ENCODE measurements around the gene PAK6.

Gene PAK6

DNA sequence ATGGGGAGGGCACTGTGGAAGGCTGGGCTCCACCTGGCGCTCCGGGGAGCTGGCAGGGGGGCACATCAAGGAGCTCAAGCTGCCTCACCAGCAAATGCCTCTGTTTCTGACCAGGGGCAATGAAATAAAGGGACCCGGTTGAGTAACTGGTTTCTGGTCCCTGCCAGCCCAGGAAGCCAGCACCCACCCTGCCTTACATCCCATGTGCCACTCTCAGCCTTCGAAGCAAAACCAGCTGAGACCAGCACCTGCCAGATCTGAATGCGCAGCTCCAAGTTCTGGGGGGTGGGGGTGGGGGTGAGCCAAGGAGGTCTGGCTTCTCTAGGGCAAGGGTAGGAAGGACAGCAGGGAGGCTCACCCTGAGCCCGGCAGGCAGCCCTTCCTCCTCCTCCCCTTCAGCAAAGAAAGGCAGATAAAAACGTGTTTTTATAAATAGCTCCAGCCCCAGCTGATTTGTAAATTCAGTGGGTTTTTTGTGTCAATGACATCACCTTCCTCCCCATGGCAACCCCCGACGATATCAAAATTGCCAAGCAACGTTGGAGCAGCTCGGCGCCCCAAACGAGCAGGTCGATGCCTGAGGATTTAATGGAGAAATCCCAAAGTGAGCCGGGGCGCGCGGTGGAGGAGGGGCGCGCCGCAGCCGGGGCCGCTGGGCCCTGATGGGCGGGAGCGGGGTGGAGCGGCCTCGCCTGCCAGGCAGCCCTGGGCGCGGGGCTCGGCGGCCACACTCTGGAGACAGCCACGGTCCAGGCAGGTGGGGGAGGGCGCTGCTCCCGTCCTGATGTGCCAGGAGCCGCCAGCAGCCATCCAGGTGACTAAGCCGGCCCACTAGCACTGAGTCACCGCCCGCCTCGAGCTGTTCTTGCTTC lies at the start of gene PAK6:
Gene PAK6, plus strand, starts transcription at position 532 of the 872 bp plus-strand sequence. CDS start 25,723 bp downstream, outside the sequence.
- peak; percentile 25 for DNase-seq

DNA sequence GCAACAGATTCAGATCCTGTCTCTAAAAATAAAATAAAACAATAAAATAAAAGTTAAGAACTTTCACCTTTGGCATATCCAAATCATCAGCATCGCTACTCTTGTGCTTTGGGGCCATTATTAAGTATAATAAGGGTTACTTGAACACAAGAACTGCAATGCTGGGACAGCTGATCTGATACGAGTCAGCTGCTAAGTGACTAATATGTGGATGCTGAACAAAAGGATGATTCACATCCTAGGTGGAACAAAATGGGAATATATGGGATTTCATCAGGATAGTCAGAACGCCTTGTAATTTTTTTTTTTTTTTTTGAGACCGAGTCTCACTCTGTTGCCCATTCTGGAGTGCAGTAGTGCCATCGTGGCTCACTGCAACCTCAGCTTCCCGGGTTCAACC lies 48.3 kb upstream of the PAK6 start:
- DNase-seq: no peak

DNA sequence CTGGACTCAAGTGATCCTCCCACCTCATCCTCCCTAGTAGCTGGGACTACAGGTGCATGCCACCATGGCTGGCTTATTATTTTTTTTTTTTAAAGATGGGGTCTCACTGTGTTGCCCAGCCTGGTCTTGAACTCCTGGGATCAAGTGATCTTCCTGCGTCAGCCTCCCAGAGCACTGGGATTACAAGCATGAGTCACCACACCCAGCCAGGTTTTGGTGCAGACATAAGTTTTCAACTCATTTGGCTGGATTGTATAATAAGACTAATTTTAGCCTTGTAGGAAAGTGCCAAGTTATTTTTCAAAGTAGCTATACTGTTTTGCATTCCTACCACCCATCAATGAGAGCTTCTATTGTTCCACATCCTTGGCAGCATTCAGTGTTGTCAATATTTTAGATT lies 45.9 kb upstream of the PAK6 start:
- no peak for DNase-seq

DNA sequence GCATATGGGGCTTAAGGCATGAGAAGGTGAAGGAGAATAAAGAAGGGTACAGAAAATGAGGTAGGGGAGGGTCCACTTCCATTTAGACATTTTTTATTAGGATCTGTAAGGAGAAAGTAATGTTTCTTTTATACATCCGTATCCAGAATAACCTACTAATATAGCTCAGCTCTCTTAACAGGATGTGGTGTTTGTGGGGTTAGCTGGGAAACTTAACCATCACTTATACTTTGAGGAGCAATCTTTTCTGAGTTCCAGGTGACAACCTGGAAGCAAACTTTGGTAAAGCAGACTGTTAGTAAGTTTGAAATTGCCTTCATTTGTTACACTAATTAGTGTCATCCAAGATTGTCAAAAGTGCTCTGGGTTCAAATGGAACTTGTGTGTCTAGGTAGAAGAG lies 41.4 kb upstream of the PAK6 start:
- DNase-seq: peak; percentile 30

DNA sequence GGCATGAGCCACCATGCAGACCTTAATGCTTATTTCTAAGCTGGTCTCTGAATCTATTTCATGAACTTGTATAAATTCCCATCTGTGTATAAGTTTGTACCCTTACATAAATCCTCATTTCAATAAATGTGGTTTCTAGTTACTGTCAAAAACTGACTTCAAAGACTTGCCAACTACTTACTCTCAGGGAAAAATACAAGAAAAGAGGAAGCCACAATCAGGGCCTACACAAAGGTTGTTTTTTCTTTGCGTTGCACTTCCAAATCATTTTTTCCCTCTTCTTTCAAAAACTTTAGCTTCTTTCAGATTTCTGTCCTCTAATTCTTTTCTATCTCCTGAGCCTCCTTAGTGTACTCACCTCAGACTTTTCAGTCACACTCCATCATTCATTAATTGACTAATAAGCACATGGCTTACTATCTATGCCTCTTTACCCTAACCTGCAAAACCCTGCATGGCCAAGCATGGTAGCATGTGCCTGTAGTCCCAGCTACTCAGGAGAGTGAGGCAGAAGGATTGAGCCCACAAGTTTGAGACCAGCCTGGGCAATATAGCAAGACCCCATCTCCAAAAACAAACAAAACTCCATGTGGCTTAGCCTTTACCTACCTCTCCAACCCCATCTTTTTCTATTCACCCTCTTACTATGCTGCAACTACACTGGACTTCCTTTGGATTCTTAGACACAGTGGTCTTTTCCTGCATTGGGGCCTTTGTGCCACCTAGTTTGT lies 40.3 kb upstream of the PAK6 start:
- DNase-seq: no peak

DNA sequence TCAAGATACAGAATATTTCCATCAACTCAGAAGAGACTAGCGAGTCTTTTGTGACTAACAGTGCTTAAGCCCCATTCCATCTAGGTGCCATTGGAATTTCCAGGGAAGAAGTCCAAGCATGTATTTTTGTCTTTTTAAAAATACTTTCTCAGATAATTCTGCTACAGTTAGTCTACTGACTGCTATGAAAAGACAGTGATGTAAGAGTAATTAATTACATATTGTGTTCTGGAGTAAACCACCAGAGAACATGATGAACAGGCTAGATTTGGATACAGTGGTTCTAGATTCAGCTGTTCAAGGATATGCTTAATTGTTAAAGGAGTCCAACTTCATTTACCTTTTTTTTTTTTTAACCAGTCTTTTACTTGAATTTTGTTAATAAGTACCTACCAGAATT lies 34.8 kb upstream of the PAK6 start:
- DNase-seq: no peak

DNA sequence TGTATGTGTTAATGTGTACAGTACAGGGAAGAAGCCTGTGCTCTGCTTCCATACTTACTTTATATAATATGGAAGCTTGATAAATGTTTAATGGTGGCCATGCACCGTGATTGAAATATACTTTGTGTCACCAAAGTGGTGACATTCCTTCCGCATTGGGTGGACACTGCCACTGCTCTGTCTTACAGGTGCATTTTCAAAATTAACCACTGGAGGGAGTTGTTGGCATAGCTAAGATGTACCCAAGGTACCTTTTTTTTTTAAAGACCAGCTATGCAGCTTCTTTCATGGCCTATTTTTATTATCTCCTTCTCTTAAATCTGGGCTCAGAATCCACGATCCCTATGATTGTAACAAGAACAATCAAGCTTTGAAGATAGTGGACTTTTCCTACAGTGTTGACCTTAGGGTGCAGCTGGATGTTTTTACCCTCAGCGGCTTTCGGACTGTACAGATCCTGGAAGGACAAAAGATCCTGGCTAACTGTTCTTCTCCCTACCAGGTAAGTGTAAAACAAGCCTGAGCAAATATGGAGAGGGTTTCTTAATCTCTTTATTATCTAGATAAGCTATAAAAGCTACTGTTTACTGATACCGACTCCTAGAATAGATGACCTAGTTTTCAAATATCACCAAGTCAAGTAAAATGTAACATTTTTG lies 21.6 kb upstream of the PAK6 start:
- peak; percentile 85 for DNase-seq

DNA sequence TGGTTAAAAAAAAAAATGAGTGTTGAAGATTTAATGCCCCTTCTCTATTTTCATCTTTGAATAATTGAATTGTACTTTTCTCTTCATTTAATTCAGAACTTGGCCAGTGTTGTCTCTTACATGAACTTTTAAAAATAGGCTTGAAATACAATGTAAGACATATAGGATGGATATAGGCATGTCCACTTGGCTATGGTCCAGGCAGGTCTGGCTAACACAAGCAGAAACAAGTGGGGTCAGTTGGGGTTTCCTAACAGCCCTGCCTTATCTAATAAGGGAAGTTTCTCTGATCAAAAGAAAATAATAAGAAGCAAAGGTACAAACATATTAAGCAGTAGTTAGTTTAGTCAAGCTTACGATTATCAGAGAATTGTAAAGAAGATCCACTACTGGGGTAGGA lies 19.1 kb upstream of the PAK6 start:
- no peak for DNase-seq

DNA sequence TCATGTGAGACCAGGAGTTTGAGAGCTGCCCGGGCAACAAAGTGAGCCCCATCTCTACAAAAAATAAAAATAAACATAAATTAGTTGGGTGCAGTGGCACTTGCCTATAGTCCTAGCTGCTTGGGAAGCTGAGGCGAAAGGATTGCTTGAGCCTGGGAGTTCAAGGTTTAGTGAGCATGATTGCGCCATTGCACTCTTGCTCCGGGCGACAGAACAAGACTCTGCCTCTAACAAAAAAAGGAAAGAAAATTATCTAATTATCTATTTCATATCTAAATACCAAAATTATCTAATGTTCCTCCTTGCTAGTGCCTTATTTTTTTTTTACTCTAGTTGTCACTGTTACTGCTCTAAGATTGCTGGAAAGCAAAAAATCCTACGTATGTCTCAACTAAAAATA lies 16.7 kb upstream of the PAK6 start:
- DNase-seq: no peak

DNA sequence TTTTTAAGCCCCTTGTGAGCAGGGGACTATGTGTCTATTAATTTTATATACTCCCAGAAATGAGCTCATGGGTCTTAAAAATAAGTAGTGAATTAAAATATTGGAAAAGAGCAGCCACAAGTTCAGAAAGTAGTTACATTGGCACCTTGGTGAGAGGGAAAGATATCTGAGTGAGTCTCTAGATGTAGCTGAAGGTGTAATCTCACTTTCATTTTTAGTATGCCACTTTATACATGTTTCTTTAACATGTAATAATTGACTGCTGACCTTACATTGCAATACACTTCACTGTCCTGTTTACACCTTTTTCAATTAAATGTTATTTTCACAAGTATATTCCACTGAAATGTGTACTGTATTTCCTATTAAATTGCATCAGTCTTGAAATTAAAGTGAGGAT lies 12.1 kb upstream of the PAK6 start:
- no peak for DNase-seq

DNA sequence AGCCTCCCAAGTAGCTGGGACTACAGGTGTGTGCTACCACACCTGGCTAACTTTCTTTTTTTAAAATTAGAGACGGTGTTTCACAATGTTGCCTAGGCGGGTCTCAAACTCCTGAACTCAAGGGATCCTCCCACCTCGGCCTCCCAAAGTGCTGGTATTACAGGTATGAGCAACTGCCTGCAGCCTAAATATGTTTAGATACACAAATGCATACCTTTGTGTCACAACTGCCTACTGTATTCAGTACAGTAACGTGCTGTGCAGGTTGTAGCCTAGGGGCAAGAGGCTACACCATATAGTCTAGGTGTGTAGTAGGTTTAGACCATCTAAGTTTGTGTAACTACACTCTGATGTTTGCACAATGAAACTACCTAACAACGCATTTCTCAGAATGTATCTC lies 9.5 kb upstream of the PAK6 start:
- DNase-seq: no peak

DNA sequence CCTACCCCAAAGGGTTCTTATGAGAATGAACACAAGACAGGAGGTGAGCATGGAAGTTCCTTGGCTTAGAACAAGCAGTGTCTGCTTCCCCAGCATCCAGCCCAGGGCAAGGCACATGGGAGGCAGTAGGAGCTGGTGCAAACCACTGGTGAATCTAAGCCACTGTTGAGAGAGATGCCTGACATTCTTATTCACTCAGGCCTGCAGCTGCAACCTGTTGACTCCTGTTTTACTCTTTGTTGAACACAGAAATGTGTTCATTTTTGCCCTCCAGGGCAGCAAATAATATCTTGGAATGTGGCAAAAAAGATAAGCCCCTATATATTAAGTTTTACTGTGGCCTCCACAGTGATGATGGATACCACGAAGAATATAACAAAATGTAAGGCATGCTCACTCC lies 8.9 kb upstream of the PAK6 start:
- no peak for DNase-seq

DNA sequence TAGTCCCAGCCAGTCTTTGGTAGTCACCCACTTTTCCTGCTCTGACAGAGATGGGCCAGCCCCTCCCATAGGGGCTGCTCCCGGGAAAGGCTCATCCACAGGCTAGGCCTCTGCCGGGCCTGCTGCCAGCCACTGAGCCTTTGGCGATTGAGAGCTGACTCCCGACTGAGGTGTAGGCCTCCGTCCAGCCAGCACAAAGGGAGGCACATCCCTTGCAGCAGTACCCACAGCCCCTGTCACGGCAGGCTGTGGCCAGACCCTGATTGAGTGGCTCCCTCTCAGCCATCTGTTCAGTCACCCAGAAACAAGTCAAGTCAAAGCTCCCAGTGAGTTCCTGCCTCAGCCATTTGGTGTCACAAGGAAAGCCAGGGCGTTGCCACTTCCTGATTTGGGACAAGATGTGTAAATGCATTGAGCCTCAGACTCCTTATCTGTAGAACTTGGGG lies 6.2 kb upstream of the PAK6 start:
- no peak for DNase-seq

DNA sequence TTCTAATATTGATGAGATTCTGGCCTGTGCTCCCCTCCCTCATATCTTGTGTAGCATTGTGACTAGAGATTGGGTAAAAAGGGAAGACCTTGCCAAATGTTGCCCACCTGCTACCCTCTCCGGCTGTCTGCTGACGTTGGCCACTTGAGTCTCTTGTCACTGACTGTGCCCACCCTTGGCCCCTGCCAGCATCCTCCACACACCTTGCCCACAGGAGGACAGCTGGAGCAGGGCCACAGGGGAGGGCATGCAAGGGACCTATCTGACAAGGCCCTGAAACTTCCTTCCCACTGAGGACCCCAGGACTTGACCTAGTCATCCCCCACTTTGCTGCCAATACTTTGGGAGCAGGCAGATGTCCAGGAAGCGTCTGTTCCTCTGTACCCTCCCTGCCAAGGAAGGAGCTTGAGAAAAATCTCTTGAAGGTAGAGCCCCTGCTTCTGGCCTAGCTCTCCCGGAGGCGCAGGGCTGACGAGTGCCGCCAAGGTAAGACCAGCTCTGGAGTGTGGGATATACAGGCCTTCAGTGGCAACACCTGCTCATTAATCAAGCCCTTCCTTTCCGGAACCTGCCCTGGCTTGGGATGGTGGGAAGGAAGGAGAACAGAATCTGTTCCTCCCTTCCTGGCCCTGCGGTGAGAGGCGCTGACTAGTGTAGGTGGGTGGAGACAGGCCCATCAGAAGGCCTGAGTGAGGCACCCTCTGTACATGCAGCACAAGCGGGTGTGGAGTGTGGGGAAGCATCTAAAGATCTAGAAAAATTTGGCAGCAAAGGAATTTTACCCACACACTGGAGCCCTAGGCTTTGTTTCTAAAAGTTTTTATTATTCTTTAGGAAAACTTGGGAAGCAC lies 4.9 kb upstream of the PAK6 start:
- no peak for DNase-seq

DNA sequence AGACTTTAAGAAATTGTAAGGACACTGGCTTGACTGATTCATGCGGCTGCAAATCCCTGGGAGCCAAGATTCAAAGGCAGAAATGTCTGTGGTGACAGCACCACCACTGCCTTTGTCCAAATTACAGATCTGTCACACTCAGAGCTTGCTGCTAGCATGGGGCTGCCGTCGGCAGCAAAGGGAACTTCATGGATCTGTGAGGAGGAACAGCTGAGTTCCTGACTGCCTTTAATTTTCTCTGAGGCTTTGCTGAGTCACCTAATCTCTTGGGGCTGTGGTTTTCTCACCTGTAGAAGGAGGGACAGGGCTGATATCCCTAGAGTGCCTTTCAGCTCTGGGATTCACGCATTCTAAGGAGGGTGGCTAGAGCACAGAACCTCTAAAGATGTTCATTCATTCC lies 4.1 kb upstream of the PAK6 start:
- DNase-seq: no peak

DNA sequence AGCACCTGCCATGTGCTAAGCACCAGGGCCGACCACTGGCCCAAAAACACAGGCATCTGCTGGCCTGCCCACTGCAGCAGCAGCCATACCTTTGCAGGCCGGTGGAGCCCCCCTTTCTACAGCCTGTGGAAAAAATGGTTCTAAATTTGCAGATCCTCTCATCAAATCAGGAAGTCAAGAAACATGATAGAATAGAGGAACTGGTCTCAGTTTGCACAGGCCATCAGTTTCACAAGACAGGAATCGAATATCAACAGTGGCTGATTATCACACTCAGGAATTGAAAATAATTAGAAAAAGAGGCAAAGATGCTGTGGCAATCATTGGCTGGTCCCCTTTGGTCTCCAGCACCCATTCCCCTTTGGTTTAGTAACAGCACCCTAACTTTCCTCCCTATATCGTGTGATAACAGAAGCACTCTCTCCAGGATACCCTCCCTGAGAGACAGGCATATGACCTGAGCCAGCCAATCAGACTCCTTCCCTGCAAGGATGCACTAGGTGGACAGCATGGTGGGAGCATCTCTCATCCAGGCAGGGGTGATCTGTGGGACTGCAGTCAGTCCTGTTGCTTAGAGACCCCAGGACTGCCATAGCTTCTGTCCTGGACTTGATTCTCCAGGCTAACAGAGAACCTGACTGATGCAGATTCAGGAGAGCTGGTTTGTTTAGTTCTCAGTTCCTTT lies 3.5 kb upstream of the PAK6 start:
- DNase-seq: no peak

DNA sequence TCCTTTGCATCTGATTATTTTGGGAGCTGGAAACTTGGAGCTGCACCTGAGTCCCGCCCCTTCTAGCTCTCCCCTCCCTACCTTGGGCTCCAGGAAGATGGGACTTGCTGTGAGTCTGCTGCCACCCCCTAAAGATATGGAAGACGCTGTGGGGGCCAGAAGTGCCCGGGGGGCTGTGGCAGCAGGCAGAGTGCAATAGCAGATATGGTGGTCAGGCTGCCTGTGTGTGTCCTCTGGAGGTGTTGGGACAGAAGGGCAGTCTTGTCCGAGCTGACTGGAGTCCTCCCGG lies 485 bp downstream of the PAK6 start:
- no peak for DNase-seq

DNA sequence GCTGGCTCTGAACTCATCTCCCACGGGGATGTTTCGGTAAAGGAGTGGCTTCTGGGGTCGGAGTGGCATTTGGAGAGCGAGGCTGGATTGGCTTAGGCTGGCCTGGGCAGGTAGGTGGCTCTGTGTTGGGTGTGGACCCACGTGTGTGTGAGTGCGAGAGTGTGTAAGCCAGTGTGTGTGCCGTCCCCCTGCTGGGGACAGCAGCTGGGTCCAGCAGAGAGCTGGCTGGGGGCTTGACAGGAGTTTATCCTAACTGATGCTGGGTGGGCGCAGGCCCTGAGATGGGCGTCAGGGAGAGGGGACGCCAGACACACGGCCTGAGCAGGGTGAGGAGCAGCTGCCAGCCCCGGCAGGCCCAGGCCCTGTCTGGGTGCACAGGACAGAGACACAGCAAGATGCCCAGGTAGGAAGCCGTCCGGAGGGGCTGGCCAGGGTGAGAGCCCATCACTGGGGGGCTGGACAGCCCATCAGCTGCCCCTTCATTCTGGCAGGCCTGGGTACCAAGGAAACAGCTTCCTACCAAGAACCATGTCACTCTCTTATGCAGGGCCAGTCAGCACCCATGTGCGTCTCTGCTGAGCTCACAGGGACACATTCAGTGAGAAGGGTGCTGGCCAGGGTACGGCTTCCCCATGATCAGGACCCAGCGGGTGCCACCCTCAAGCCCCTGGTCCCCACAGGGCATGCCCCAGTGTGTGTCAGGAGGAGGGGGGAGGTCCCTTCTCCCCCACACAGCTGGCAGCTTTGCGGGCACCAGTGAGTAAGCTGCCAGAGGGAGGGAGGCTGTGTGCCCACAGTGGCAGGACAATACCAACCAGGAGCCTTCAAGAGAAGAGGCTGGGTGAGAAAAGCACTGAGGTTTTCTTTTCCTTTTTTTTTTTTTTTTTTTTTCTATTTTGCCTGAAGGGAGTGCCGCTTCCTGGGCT lies 1.1 kb downstream of the PAK6 start:
- no peak for DNase-seq

DNA sequence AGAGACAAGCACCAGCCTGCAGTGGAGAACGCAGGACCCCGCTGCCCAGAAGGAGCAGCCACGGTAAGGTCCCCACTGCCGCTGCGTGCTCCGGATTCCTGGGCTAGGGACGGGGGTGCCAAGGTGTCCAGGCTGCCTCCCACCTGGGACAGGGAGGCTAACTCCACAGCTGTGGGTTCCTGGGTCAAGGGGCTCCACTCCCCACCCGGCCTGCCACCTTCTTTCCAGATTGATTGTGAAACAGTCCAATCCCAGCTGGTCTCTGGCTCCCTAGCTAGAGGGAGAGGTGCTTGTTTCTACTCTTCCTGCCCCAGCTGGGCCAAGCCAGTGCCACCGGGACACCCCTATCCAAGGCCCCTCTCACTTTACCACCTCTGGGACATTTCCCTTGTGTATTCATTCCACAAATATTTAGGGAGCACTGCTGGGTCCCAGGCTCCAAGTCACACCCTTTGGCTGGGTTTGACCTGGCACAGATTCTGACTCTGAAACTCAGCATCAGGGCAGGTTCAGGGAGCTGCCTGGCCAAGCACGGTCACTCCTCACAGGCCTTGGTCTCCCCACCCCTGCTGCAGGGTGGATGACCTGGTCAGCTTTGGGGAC lies 1.9 kb downstream of the PAK6 start:
- no peak for DNase-seq

DNA sequence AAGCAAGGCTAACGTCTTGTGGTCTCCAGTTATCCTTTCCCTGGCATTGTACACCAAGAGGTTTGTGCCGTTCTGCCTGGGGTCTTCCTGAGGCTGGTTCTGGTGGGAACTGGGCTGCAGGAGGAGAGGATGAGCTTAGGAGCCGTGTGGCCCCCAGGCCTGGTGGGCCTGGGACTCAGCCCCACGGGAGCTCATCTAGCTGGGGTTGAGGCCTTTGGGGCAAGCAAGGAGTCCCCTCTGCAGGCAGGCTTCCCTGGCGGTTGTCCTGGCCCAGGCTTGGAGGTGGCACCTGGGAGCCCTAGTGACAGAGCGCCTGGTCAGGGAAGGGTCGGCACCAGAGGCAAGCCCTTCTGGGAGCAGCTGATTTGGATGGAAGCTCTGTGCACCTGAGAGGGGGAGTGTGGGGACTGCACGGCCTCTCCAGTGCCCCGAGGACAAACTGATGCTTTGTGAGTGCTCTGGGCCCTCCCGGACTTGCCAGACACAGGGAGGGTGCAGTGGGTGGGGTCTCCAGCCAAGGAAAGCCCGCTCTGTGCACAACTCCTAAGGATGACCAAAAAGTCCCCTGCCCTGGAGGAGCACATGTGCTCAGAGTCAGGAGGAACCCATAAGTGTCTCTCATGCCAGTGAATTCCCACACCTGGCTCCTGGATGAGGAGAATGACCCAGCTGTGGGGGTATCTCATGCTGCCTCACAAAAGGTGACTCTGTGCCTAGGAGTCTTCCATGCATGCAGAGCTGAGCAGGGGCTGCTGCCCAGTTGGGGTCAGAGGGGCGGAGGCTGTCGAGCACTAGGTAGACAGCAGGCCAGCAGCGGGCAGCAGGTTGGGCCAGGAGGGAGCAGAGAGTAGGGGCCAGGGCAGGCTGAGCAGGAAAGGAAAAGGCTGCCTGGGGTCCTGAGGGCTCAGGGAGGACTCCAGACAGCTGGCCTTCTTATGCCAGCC lies 2.7 kb downstream of the PAK6 start:
- no peak for DNase-seq
